ENCODE results near the gene ZNF330. TPM values are rescaled to one million over a fixed set of nuclear protein-coding genes. Genes with fewer than 3 reads are reported as not detected.
A peak's percentile ranks its signal among the peaks of the same experiment; 100 is the strongest.
"Not testable (repeated sequence)": the region's sequence is repeated elsewhere in the genome, so short reads cannot be mapped to it uniquely, and the experiment has no call there.

Gene ZNF330
- total RNA-seq, 2 experiments from 2014 or later = 65.1 to 81.9 TPM

DNA sequence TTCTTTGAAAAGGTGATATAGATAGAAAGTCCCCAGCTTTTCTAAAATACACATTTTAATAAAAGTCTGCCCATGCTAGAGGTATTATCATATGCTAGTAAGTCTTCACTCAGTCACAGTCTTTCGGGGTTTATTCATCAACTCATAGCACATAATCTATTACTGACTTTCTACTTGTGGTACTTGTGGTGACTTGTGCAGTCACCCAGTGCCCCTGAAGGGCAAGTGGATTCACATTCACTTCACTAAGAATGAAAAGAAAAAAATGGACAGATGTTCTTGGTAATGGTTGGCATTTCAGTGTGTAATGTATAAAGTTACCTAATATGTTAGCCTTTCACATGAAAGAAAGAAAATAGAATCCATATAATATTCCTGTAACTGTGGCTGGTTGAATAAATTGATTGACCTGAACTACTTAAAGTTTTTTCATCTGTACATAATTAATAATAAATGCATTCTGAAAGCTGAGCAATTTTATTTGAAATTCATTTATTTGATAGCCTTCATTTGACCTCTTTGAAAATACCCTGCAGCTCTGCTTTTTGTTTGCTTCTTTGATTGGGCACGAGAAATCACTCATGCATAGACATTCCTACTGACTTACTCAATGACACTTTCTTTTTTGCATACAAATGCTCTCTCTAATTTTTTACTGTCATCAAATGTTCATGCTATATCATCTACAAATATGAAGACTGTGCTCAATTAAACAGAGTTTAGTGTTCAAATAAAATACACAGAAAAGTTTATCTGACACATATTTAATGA, 39.5 kb upstream of the ZNF330 start:
- Mint-ChIP-seq H3K27me3 (peaks cover 11% of the 10 kb centered on the region), H3K4me3 (no peak overlapping the region), H3K27ac (no peak overlapping the region), H3K4me1 (ENCODE audit: low read depth) (no peaks in the 10 kb centered on the region), H3K9me3 (no peaks in the 10 kb centered on the region), H3K36me3 (ENCODE audit: low read depth) (no peaks in the 10 kb centered on the region)
- ATAC-seq (no peak), DNase-seq (no peak)
- ChIA-PET POLR2A (no interaction called here), CTCF (no interaction called here)
- TF ChIP-seq, protein P1, sequence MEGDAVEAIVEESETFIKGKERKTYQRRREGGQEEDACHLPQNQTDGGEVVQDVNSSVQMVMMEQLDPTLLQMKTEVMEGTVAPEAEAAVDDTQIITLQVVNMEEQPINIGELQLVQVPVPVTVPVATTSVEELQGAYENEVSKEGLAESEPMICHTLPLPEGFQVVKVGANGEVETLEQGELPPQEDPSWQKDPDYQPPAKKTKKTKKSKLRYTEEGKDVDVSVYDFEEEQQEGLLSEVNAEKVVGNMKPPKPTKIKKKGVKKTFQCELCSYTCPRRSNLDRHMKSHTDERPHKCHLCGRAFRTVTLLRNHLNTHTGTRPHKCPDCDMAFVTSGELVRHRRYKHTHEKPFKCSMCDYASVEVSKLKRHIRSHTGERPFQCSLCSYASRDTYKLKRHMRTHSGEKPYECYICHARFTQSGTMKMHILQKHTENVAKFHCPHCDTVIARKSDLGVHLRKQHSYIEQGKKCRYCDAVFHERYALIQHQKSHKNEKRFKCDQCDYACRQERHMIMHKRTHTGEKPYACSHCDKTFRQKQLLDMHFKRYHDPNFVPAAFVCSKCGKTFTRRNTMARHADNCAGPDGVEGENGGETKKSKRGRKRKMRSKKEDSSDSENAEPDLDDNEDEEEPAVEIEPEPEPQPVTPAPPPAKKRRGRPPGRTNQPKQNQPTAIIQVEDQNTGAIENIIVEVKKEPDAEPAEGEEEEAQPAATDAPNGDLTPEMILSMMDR (IDR thresholded peaks at IDR 0.05) = no peak
- intact Hi-C loops (cut with micrococcal nuclease) = no loop called here

GRCh38 chr4:141183491-141183890, 37.2 kb upstream of the ZNF330 start:
- intact Hi-C loops (cut with micrococcal nuclease); H3K9me3 Mint-ChIP-seq; CTCF ChIA-PET; H3K4me3 Mint-ChIP-seq; H3K27ac Mint-ChIP-seq; ATAC-seq; H3K4me1 Mint-ChIP-seq (ENCODE audit: low read depth); H3K36me3 Mint-ChIP-seq (ENCODE audit: low read depth); POLR2A ChIA-PET: not testable (repeated sequence)
- peak; percentile 4 for DNase-seq
- H3K27me3 Mint-ChIP-seq = peaks cover 23% of the 10 kb centered on the region

- H3K36me3 Mint-ChIP-seq (ENCODE audit: low read depth) = no peaks in the 10 kb centered on the region
- intact Hi-C loops (cut with micrococcal nuclease) = no loop called here
- no peaks in the 10 kb centered on the region for H3K4me1 Mint-ChIP-seq (ENCODE audit: low read depth)
- H3K27ac Mint-ChIP-seq = no peak overlapping the region
- H3K9me3 Mint-ChIP-seq = no peaks in the 10 kb centered on the region
- no peak for ATAC-seq
- DNase-seq = no peak
- TF ChIP-seq, protein P1 (IDR thresholded peaks at IDR 0.05) = no peak
- peaks cover 14% of the 10 kb centered on the region for H3K27me3 Mint-ChIP-seq
- ChIA-PET CTCF (no interaction called here), POLR2A (no interaction called here)
- H3K4me3 Mint-ChIP-seq = no peak overlapping the region
Observed at GRCh38 chr4:141192564-141192963, 28.1 kb upstream of the ZNF330 start.

GRCh38 chr4:141193516-141194034, 27.1 kb upstream of the ZNF330 start:
- Mint-ChIP-seq H3K4me1 (ENCODE audit: low read depth) (no peaks in the 10 kb centered on the region), H3K27ac (no peak overlapping the region), H3K36me3 (ENCODE audit: low read depth) (no peaks in the 10 kb centered on the region), H3K4me3 (no peak overlapping the region), H3K9me3 (no peaks in the 10 kb centered on the region), H3K27me3 (peaks cover 8% of the 10 kb centered on the region)
- DNase-seq (no peak), ATAC-seq (no peak)
- CTCF ChIA-PET = no interaction called here
- intact Hi-C loops (cut with micrococcal nuclease) = no loop called here
- TF ChIP-seq, protein P1 (IDR thresholded peaks at IDR 0.05) = no peak
- POLR2A ChIA-PET = no interaction called here

DNA sequence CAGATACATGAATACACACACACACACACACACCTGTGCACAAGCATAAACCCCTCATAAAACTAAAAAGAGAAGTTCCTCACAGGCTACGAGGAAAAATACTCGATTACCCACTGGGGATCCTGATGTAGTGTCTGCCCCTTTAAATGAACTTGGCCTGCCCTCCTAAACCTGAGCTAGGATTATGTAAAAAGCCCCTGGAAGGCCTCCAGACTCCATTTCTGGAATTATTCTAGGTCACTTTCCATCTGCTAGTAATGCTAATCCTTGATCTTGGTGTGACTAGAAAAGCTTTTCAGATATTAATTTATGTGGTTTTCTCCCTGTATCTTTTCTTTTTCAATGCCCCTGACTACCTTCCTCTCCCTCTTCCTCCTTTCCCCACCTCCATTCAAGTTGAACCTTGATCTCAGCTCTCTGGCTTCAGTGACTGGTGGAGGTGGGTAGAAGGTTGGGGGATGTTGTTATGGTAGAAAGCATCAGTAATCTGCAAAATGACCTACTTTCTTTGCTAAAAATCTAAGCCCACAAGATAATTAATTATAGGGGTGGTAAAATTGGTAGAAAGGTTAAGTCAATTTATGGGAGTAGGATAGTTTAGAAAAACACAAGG, 25.5 kb upstream of the ZNF330 start:
- ChIA-PET CTCF (no interaction called here), POLR2A (no interaction called here)
- no peak overlapping the region for H3K27ac Mint-ChIP-seq
- H3K36me3 Mint-ChIP-seq (ENCODE audit: low read depth) = no peaks in the 10 kb centered on the region
- DNase-seq (no peak), ATAC-seq (no peak)
- intact Hi-C loops (cut with micrococcal nuclease) = no loop called here
- H3K4me3 Mint-ChIP-seq = no peak overlapping the region
- TF ChIP-seq, protein P1 (IDR thresholded peaks at IDR 0.05) = no peak
- H3K4me1 Mint-ChIP-seq (ENCODE audit: low read depth) = no peaks in the 10 kb centered on the region
- no peaks in the 10 kb centered on the region for H3K9me3 Mint-ChIP-seq
- H3K27me3 Mint-ChIP-seq = peaks cover 7% of the 10 kb centered on the region
